ENCODE data around the gene EPB41L5.

- TF ChIP-seq CTCF (IDR thresholded peaks at IDR 0.05), result no peak
- no peak for TF ChIP-seq POLR2A (IDR thresholded peaks at IDR 0.05)
These were observed 833 bp downstream of the EPB41L5 start for GRCh38 chr2:120013597-120014223.

All from right lobe of liver (tissue), 4 donors.